Measurements from ENCODE around the gene RNF115. TPM values are rescaled to one million over a fixed set of nuclear protein-coding genes. Genes with fewer than 3 reads are reported as not detected.

RNF115 gene
- total and polyA plus RNA-seq, 2 donors (not counting 1 experiment from before 2014, with no cell fraction given) = 4.6 to 19.8 TPM

GRCh38 chr1:145720878-145721671 is 102.8 kb downstream of the RNF115 start:
- H3K4me1 ChIP-seq (ENCODE audit: control insufficient read depth in 2 of 2, insufficient read depth in 2 of 2, low read length in 2 of 2) = peaks cover 10% of the 10 kb centered on the region in 2 donors
- ATAC-seq (ENCODE audit: low read depth) = peak; percentile 86
- no peaks in the 10 kb centered on the region for H3K79me2 ChIP-seq (ENCODE audit: control insufficient read depth, insufficient read depth, low read length)
- H3K9me3 ChIP-seq (ENCODE audit: control extremely low read depth in 1 of 3, control insufficient read depth in 2 of 3, insufficient read depth in 1 of 3, low read length in 2 of 3) = peaks cover 0 to 4% (median 0%) of the 10 kb centered on the region in 3 donors
- no peaks in the 10 kb centered on the region for H3K36me3 ChIP-seq (replicated peaks in 1 of 2; ENCODE audit: control extremely low read depth in 1 of 2, control insufficient read depth in 1 of 2, extremely low read depth in 1 of 2, insufficient read depth in 2 of 2, low read length in 1 of 2)
- Mint-ChIP-seq H3K9me3 (ENCODE audit: insufficient read depth) (no peaks in the 10 kb centered on the region), H3K4me1 (peaks cover 9% of the 10 kb centered on the region), H3K27ac (peak overlapping the region; percentile 16), H3K4me3 (peak overlapping the region; percentile 74), H3K27me3 (peaks cover 20% of the 10 kb centered on the region)
- H3K4me3 ChIP-seq (ENCODE audit: control extremely low read depth in 1 of 5, extremely low read depth in 1 of 5, insufficient read depth in 1 of 5, low read depth in 2 of 5, low read length in 4 of 5) = peak overlapping the region in 3 of 5 experiments; percentile 5 to 46 (median 36)
- ChIA-PET POLR2A (interaction anchor here (0.7 kb wide), 1 partner anchor 316 kb away, joined by 3 read pairs; no protein-coding TSS in a partner anchor), CTCF (interaction anchor here (0.6 to 1.5 kb wide), 14 partner anchors 8 to 311 kb away, joined by 3 to 7 read pairs (median 4); partner anchors contain the start of gene PDZK1)
- peak overlapping the region; percentile 70 for H2AFZ ChIP-seq (ENCODE audit: insufficient read depth, low read depth, low read length, poor library complexity, severe bottlenecking)
- TF ChIP-seq EZH2 (IDR thresholded peaks at IDR 0.05; ENCODE audit: borderline replicate concordance, insufficient read depth, low read depth, low read length, poor library complexity, severe bottlenecking) (no peak), CTCF (IDR thresholded peaks at IDR 0.05) (peak; percentile 98)
- no peak overlapping the region for H3K27ac ChIP-seq (ENCODE audit: low read length in 2 of 2)
- WGBS (ENCODE audit: insufficient coverage) = 15% methylated on average over 47 of the region's 47 CpGs
- peak; percentile 79 for DNase-seq
- peak overlapping the region; percentile 41 for H3K9ac ChIP-seq (ENCODE audit: low read length)
- H3K4me2 ChIP-seq (replicated peaks; ENCODE audit: low read depth, low read length, poor library complexity, severe bottlenecking) = peak overlapping the region; percentile 71
- intact Hi-C loops (cut with micrococcal nuclease) = no loop called here
- peaks cover 0 to 19% (median 9%) of the 10 kb centered on the region in 4 experiments for H3K27me3 ChIP-seq (replicated peaks in 1 of 4; ENCODE audit: control extremely low read depth in 1 of 4, control insufficient read depth in 3 of 4, insufficient read depth in 4 of 4, low read length in 3 of 4)
- H4K20me1 ChIP-seq (ENCODE audit: control insufficient read depth, insufficient read depth, low read length, poor library complexity, severe bottlenecking) = no peaks in the 10 kb centered on the region

- peaks cover 9% of the 10 kb centered on the region for H3K4me1 Mint-ChIP-seq
- intact Hi-C loops (cut with micrococcal nuclease) = no loop called here
- no peak for DNase-seq
- Histone ChIP-seq H3K9ac (ENCODE audit: low read length) (peak overlapping the region; percentile 41), H2AFZ (ENCODE audit: insufficient read depth, low read depth, low read length, poor library complexity, severe bottlenecking) (peak overlapping the region; percentile 70), H3K27ac (ENCODE audit: low read length in 2 of 2) (no peak overlapping the region), H3K27me3 (replicated peaks in 1 of 4; ENCODE audit: control extremely low read depth in 1 of 4, control insufficient read depth in 3 of 4, insufficient read depth in 4 of 4, low read length in 3 of 4) (peaks cover 0 to 19% (median 9%) of the 10 kb centered on the region in 4 experiments), H3K4me3 (ENCODE audit: control extremely low read depth in 1 of 5, extremely low read depth in 1 of 5, insufficient read depth in 1 of 5, low read depth in 2 of 5, low read length in 4 of 5) (no peak overlapping the region), H3K79me2 (ENCODE audit: control insufficient read depth, insufficient read depth, low read length) (no peaks in the 10 kb centered on the region), H3K4me2 (replicated peaks; ENCODE audit: low read depth, low read length, poor library complexity, severe bottlenecking) (peak overlapping the region; percentile 71), H3K36me3 (replicated peaks in 1 of 2; ENCODE audit: control extremely low read depth in 1 of 2, control insufficient read depth in 1 of 2, extremely low read depth in 1 of 2, insufficient read depth in 2 of 2, low read length in 1 of 2) (no peaks in the 10 kb centered on the region), H3K4me1 (ENCODE audit: control insufficient read depth in 2 of 2, insufficient read depth in 2 of 2, low read length in 2 of 2) (peaks cover 10% of the 10 kb centered on the region in 2 donors), H4K20me1 (ENCODE audit: control insufficient read depth, insufficient read depth, low read length, poor library complexity, severe bottlenecking) (no peaks in the 10 kb centered on the region), H3K9me3 (ENCODE audit: control extremely low read depth in 1 of 3, control insufficient read depth in 2 of 3, insufficient read depth in 1 of 3, low read length in 2 of 3) (peaks cover 0 to 4% (median 0%) of the 10 kb centered on the region in 3 donors)
- H3K27ac Mint-ChIP-seq = no peak overlapping the region
- WGBS (ENCODE audit: insufficient coverage) = 62% methylated on average over 2 of the region's 5 CpGs
- CTCF ChIA-PET = interaction anchor here (0.8 to 1.5 kb wide), 9 partner anchors 8 to 36 kb away, joined by 3 to 7 read pairs (median 4); partner anchors contain the start of gene PDZK1
- no peak for ATAC-seq (ENCODE audit: low read depth)
- peaks cover 20% of the 10 kb centered on the region for H3K27me3 Mint-ChIP-seq
- H3K9me3 Mint-ChIP-seq (ENCODE audit: insufficient read depth) = no peaks in the 10 kb centered on the region
- POLR2A ChIA-PET = no interaction called here
- no peak overlapping the region for H3K4me3 Mint-ChIP-seq
- TF ChIP-seq EZH2 (IDR thresholded peaks at IDR 0.05; ENCODE audit: borderline replicate concordance, insufficient read depth, low read depth, low read length, poor library complexity, severe bottlenecking) = no peak
- no peak for TF ChIP-seq CTCF (IDR thresholded peaks at IDR 0.05)
These were observed 103.4 kb downstream of the RNF115 start for GRCh38 chr1:145720556-145720877.
